Cardiac fibroblast (primary cell): ENCODE data around the gene DCD.

Experiments
- DNase-seq, 2 donors: peaks; one replicate each; pipeline versions ENCODE4 v3.0.0 to v3.0.0-alpha.2; 2010; ENCODE audit warnings: low read depth in 2 of 2
- H3K4me3 ChIP-seq, 2 donors: replicated peaks in 1 of 2; 1 replicate in 1 of 2; 2 replicates in 1 of 2; pipeline ENCODE4 v1.5.1; 2011; ENCODE audit warnings: low read depth in 2 of 2, low read length in 2 of 2, mild to moderate bottlenecking in 2 of 2, moderate library complexity in 1 of 2
- CTCF ChIP-seq: IDR thresholded peaks from one replicate; pipeline ENCODE4 v1.5.1; 2011; ENCODE audit warnings: low read depth, mild to moderate bottlenecking, low read length, inconsistent platforms

Gene DCD

GRCh38 chr12:54603872-54604271, 44.3 kb downstream of the DCD start:
- no peak for TF ChIP-seq CTCF
- DNase-seq: no peak

GRCh38 chr12:54603173-54603814, 44.9 kb downstream of the DCD start:
- peak; percentile 86 for TF ChIP-seq CTCF
- no peak overlapping the region for H3K4me3 ChIP-seq
- DNase-seq: peak; percentile 79 to 87

More at GRCh38 chr12:54603872-54604271, 44.3 kb downstream of the DCD start:
- no peak overlapping the region for H3K4me3 ChIP-seq

- TF ChIP-seq CTCF: no peak
- DNase-seq: no peak
- no peak overlapping the region for H3K4me3 ChIP-seq
These were observed 45.5 kb downstream of the DCD start for GRCh38 chr12:54602661-54603060.

GRCh38 chr12:54601841-54602240, 46.3 kb downstream of the DCD start:
- DNase-seq: peak in 1 of 2 donors; percentile 41
- H3K4me3 ChIP-seq: no peak overlapping the region
- TF ChIP-seq CTCF: no peak

- DNase-seq: no peak
- TF ChIP-seq CTCF: no peak
- no peak overlapping the region for H3K4me3 ChIP-seq
These were observed 49.2 kb downstream of the DCD start for GRCh38 chr12:54598970-54599369.

GRCh38 chr12:54596526-54596946, 51.6 kb downstream of the DCD start:
- peak; percentile 88 for TF ChIP-seq CTCF
- peak; percentile 72 to 75 for DNase-seq

GRCh38 chr12:54595471-54595870, 52.7 kb downstream of the DCD start:
- TF ChIP-seq CTCF: no peak
- DNase-seq: no peak
- no peak overlapping the region for H3K4me3 ChIP-seq

More at GRCh38 chr12:54596526-54596946, 51.6 kb downstream of the DCD start:
- H3K4me3 ChIP-seq: no peak overlapping the region
